Brain microvascular endothelial cell (primary cell): ENCODE data around the gene DDX28.

Source experiments
- DNase-seq: peaks from one replicate; pipeline ENCODE4 v3.0.0-alpha.2; 2020
- H3K27ac ChIP-seq: fragments of 250-450 bp; sonication (Bioruptor Pico); 2 replicates; pipeline ENCODE4 v1.5.1; 2020; ENCODE audit warnings: mild to moderate bottlenecking, moderate library complexity
- H3K27me3 ChIP-seq: fragments of 250-450 bp; sonication (Bioruptor Pico); replicated peaks from 2 replicates; pipeline ENCODE4 v1.5.1; 2020; ENCODE audit warnings: mild to moderate bottlenecking
- H3K36me3 ChIP-seq: fragments of 250-450 bp; sonication (Bioruptor Pico); replicated peaks from 2 replicates; pipeline ENCODE4 v1.5.1; 2020; ENCODE audit warnings: mild to moderate bottlenecking
- H3K4me3 ChIP-seq: 2 replicates; pipeline ENCODE4 v1.5.1; 2011; ENCODE audit warnings: low read depth, mild to moderate bottlenecking, control low read depth, low read length, moderate library complexity
- in situ Hi-C: cut with HindIII; loops from 2 replicates; pipeline ENCODE4 v1.10.0; 2017; ENCODE audit warnings: low sequenced_read_pairs, low pct_ligation_motif_present
- TF ChIP-seq, protein P1 (sequence below): IDR thresholded peaks from 2 replicates; pipeline ENCODE4 v1.5.1; 2011; ENCODE audit warnings: low read depth, mild to moderate bottlenecking, moderate library complexity, low read length, control low read depth, inconsistent platforms; ENCODE audit errors: missing control alignments

Gene DDX28

DNA sequence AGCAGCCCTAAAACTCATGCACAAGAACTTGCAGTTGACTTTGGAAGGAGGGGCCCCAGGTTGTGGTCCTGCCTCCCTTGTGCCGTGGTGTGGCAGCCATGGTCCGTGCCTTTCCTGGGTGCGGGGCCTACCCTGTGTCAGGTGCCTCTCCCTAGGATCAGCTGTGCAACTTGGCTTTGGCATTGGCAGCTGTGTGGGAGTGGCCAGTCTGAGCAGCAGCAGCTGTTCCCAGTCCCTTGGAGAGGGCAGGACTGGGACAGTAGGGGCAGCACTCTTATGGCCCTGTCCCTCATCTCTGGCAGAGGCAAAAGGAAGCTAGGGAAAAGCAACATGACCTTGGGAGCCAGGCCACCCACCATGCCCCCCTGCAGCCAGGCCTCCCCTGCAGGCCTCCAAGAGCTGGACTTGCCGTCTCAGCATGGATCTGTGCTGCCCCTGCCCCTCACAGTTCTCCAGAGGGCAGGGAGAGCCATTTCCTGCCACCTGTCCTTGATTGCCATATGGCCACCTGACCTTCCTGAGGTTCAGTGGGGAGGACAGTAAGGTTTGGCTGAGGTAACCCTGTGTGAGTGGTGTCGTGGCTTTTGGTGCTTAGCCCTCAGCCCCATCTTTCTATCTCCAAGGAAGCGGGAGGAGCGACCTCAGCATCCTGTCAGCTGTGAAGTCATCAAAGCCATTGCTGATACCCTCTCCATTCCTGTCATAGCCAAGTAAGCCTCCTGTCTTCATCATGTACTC, 46.6 kb upstream of the DDX28 start:
- H3K27me3 ChIP-seq = no peaks in the 10 kb centered on the region
- in situ Hi-C loops = no loop called here
- H3K36me3 ChIP-seq = peaks cover 18% of the 10 kb centered on the region
- TF ChIP-seq, protein P1, sequence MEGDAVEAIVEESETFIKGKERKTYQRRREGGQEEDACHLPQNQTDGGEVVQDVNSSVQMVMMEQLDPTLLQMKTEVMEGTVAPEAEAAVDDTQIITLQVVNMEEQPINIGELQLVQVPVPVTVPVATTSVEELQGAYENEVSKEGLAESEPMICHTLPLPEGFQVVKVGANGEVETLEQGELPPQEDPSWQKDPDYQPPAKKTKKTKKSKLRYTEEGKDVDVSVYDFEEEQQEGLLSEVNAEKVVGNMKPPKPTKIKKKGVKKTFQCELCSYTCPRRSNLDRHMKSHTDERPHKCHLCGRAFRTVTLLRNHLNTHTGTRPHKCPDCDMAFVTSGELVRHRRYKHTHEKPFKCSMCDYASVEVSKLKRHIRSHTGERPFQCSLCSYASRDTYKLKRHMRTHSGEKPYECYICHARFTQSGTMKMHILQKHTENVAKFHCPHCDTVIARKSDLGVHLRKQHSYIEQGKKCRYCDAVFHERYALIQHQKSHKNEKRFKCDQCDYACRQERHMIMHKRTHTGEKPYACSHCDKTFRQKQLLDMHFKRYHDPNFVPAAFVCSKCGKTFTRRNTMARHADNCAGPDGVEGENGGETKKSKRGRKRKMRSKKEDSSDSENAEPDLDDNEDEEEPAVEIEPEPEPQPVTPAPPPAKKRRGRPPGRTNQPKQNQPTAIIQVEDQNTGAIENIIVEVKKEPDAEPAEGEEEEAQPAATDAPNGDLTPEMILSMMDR = no peak
- no peak overlapping the region for H3K27ac ChIP-seq
- DNase-seq = no peak
- H3K4me3 ChIP-seq = no peak overlapping the region

DNA sequence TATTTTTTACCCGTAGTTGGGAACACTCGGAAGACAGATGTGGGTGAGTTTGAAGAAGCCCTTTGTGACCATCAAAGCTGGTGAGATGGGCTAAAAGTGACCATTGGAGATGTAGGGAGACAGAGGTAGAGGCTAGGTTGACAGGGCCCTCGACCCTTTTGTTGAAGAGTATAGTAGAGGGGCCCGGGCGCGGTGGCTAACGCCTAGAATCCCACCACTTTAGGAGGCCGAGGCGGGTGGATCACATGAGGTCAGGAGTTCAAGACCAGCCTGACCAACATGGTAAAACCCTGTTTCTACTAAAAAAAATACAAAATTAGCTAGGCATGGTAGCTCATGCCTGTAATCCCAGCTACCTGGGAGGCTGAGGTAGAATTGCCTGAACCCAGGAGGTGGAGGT, 45.9 kb upstream of the DDX28 start:
- no peak overlapping the region for H3K27ac ChIP-seq
- H3K36me3 ChIP-seq = peaks cover 10% of the 10 kb centered on the region
- H3K4me3 ChIP-seq = no peak overlapping the region
- TF ChIP-seq, protein P1 = no peak
- in situ Hi-C loops = no loop called here
- no peaks in the 10 kb centered on the region for H3K27me3 ChIP-seq
- DNase-seq = no peak

DNA sequence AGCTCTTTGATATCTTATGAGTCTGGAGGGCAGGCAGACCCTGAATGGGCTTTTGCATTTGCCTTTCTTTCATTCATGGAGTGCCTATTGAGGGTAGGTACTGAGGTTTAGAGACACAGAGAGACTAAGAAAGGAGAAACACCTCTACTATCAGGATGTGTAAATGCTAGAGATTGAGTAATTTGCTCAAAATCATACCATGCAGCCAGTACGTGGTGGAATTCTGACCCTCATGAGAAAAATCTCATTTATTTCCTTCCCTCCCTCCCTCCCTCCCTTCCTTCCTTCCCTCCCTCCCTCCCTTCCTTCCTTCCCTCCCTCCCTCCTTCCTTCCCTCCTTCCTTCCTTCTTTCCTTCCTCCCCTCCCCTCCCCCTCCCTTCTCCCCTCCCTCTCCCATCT, 43.7 kb upstream of the DDX28 start:
- Histone ChIP-seq H3K27ac (no peak overlapping the region), H3K36me3 (peaks cover 7% of the 10 kb centered on the region), H3K4me3 (no peak overlapping the region), H3K27me3 (no peaks in the 10 kb centered on the region)
- in situ Hi-C loops = no loop called here
- TF ChIP-seq, protein P1 = no peak
- DNase-seq = no peak

DNA sequence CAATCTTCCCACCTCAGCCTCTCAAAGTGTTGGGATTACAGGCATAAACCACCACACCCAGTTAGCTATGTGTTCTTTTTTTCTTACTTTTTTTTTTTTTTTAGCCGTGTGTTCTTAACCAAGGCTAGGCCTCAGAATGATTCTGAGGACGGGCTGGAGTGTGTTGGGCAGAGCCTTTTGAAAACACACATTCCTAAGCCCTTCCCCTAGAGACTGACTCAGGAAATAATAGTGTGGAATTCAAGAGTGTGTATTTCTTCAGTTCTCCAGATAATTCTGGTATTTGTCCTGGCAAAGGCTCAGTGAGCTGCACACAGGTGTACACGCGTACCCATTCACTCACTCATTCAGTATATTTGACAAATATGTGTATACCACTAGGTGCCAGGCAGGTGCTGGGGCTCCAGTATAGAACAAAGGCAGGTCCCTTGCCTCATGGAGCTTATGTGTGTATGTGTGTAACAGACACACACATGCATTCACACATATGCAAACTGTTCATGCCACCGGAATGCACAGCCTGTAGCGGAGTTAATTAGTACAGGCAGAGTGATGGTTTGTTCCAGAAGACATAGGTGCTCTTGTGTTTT, 42.8 kb upstream of the DDX28 start:
- Histone ChIP-seq H3K27me3 (no peaks in the 10 kb centered on the region), H3K4me3 (no peak overlapping the region), H3K36me3 (peaks cover 5% of the 10 kb centered on the region), H3K27ac (peak overlapping the region; percentile 54)
- in situ Hi-C loops = no loop called here
- TF ChIP-seq, protein P1 = no peak
- DNase-seq = peak; percentile 75

DNA sequence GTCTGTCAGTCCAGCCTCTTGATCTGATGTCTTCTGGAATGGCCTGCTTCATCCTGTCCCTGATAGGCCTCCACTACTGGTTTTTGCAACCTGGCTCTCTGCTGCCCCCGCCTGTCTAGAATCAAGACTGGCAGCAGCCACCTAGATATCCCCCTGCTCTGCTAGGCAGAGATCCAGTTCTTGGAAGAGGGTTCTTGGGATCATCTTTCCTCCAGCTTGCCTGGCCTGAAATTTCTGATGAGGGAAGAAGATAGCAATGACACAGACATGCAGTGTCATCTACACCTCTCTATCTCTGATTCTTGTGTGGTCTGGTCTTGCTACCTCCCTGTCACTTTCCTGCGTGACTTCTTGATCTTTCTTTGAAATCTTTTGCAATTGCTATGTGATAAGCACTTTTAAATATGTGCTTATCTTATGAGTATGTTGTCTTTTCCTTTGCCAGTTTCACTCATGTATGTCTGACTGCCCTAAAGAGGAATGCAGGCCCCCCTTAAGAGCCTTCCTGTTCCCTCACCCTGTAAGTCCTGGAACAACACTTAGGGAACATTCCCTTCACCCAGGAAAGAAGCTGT, 41.8 kb upstream of the DDX28 start:
- in situ Hi-C loops = no loop called here
- DNase-seq = peak; percentile 81
- peak overlapping the region; percentile 54 for H3K27ac ChIP-seq

More for the DNA sequence above, 41.8 kb upstream of the DDX28 start:
- Histone ChIP-seq H3K36me3 (peaks cover 12% of the 10 kb centered on the region), H3K4me3 (no peak overlapping the region), H3K27me3 (no peaks in the 10 kb centered on the region)
- TF ChIP-seq, protein P1 = peak; percentile 94
